Measurements from ENCODE around the gene ASS1. TPM values are rescaled to one million over a fixed set of nuclear protein-coding genes. Genes with fewer than 3 reads are reported as not detected.

Gene ASS1
- total and polyA plus RNA-seq, 2 of the 13 experiments (the other 11 are each of a cell fraction or from before 2014, with no cell fraction given): 77.6 to 122 TPM

- TF ChIP-seq ZNF639 (CRISPR knock-in tag; conservative IDR thresholded peaks at IDR 0.05) (no peak), ZMAT5 (CRISPR knock-in tag; IDR thresholded peaks at IDR 0.05; ENCODE audit: borderline replicate concordance, low read depth) (no peak), ZGPAT (CRISPR knock-in tag; IDR thresholded peaks at IDR 0.05) (no peak), CERS6 (CRISPR knock-in tag; IDR thresholded peaks at IDR 0.05) (no peak), CENPBD1 (CRISPR knock-in tag; IDR thresholded peaks at IDR 0.05; ENCODE audit: borderline replicate concordance, low read depth) (no peak), KLF11 (CRISPR knock-in tag; IDR thresholded peaks at IDR 0.05) (no peak), MLX (CRISPR knock-in tag; IDR thresholded peaks at IDR 0.05) (no peak), ZNF432 (CRISPR knock-in tag; IDR thresholded peaks at IDR 0.05; ENCODE audit: borderline replicate concordance) (no peak), ZSCAN25 (CRISPR knock-in tag; IDR thresholded peaks at IDR 0.05) (0 out of 2 replicates have a peak, but pooled peaks have one; percentile 31), ATF5 (CRISPR knock-in tag; IDR thresholded peaks at IDR 0.05; ENCODE audit: low read depth) (no peak), RFX5 (IDR thresholded peaks at IDR 0.05; ENCODE audit: low read depth, low read length) (no peak), ZNF800 (CRISPR knock-in tag; IDR thresholded peaks at IDR 0.05) (no peak), POGK (CRISPR knock-in tag; conservative IDR thresholded peaks at IDR 0.05) (no peak), PAF1 (CRISPR knock-in tag; IDR thresholded peaks at IDR 0.05) (no peak), RXRB (CRISPR knock-in tag; IDR thresholded peaks at IDR 0.05; ENCODE audit: borderline replicate concordance) (peak; percentile 55), GTF3A (CRISPR knock-in tag; conservative IDR thresholded peaks at IDR 0.05) (no peak), FOXO1 (CRISPR knock-in tag; IDR thresholded peaks at IDR 0.05) (no peak), MYNN (CRISPR knock-in tag; IDR thresholded peaks at IDR 0.05; ENCODE audit: low read depth) (no peak)
Observed at GRCh38 chr9:130451509-130452388, 7.0 kb downstream of the ASS1 start (continued).

Measured in HepG2 (cell line).